ENCODE data around the gene GAP43. TPM values are rescaled to one million over a fixed set of nuclear protein-coding genes. Genes with fewer than 3 reads are reported as not detected.

GAP43 gene
- total RNA-seq, 6 experiments from 2014 or later = 0.09 TPM; not detected in 5

DNA sequence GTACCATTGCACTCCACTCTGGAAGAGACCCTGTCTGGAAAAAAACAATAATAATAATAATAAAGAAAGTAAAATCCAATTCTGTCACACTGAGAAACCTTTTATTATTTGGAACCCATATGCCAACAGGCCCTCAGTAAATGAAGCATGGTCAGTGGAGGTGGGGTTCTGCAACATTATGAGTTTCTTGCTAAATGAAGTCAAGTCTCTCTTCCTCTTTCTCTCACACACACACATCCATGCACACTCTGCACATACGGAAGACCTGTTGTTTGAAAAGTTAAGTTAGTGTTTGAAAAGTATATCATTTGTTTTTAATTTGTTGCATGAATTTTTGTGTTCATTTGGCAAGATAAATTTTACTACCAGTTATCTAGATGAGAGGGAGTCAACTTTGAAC lies 27.8 kb downstream of the GAP43 start:
- no peak for DNase-seq
- TF ChIP-seq, protein P1, sequence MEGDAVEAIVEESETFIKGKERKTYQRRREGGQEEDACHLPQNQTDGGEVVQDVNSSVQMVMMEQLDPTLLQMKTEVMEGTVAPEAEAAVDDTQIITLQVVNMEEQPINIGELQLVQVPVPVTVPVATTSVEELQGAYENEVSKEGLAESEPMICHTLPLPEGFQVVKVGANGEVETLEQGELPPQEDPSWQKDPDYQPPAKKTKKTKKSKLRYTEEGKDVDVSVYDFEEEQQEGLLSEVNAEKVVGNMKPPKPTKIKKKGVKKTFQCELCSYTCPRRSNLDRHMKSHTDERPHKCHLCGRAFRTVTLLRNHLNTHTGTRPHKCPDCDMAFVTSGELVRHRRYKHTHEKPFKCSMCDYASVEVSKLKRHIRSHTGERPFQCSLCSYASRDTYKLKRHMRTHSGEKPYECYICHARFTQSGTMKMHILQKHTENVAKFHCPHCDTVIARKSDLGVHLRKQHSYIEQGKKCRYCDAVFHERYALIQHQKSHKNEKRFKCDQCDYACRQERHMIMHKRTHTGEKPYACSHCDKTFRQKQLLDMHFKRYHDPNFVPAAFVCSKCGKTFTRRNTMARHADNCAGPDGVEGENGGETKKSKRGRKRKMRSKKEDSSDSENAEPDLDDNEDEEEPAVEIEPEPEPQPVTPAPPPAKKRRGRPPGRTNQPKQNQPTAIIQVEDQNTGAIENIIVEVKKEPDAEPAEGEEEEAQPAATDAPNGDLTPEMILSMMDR (IDR thresholded peaks at IDR 0.05) = no peak
- Mint-ChIP-seq H3K27ac (no peak overlapping the region), H3K27me3 (ENCODE audit: insufficient read depth) (no peaks in the 10 kb centered on the region; the same call in none of the 2 replicates), H3K4me1 (ENCODE audit: low read depth) (peaks cover 49% of the 10 kb centered on the region), H3K9me3 (no peaks in the 10 kb centered on the region), H3K36me3 (ENCODE audit: low read depth) (no peaks in the 10 kb centered on the region), H3K4me3 (no peak overlapping the region)

DNA sequence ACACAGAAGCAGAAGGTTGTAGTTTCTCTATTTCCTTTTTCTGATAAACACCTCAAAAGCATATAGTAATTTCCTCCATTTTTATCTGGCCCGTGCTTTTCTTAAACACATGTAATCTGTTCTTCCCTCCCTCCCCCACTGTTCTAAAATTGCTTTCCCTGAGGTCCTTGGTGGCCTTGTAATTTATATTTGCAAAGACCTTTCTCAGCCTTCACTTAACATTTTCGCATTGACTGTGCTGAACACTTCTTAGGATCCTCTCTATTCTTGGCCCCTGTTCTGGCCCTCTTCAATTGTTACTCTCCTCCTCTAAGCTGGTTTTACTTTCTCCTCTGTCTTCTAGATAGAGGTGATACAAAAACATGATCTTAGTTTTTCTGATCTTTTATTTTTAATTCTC lies 28.3 kb downstream of the GAP43 start:
- H3K27me3 Mint-ChIP-seq (ENCODE audit: insufficient read depth) = no peaks in the 10 kb centered on the region; the same call in none of the 2 replicates
- no peak overlapping the region for H3K27ac Mint-ChIP-seq
- H3K4me1 Mint-ChIP-seq (ENCODE audit: low read depth) = peaks cover 50% of the 10 kb centered on the region
- H3K9me3 Mint-ChIP-seq = no peaks in the 10 kb centered on the region
- no peak for DNase-seq
- H3K4me3 Mint-ChIP-seq = no peak overlapping the region
- TF ChIP-seq, protein P1 (IDR thresholded peaks at IDR 0.05) = no peak
- H3K36me3 Mint-ChIP-seq (ENCODE audit: low read depth) = no peaks in the 10 kb centered on the region

DNA sequence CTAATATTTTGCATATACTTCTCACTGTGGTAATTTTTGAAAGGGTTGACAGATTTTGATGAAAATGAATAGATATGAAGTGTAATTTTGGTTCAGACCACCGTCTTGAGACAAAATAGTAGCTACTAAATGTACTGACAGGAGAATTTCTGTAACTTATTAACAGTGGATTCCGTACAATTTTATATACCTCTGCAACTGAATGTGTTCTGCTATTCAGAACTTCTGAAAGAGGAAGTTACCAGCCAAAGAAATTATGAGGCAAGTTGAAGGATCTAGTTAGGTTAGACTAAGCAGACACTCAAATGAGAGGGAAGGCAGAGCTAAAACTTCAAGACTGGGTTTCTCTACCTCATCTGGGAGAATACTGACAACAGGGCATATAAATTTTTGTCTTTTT lies 29.4 kb downstream of the GAP43 start:
- TF ChIP-seq, protein P1 (IDR thresholded peaks at IDR 0.05) = no peak
- Mint-ChIP-seq H3K27ac (no peak overlapping the region), H3K36me3 (ENCODE audit: low read depth) (no peaks in the 10 kb centered on the region), H3K27me3 (ENCODE audit: insufficient read depth) (no peaks in the 10 kb centered on the region; the same call in 1 of the 2 replicates), H3K4me1 (ENCODE audit: low read depth) (peaks cover 54% of the 10 kb centered on the region), H3K4me3 (no peak overlapping the region), H3K9me3 (no peaks in the 10 kb centered on the region)
- DNase-seq = no peak

DNA sequence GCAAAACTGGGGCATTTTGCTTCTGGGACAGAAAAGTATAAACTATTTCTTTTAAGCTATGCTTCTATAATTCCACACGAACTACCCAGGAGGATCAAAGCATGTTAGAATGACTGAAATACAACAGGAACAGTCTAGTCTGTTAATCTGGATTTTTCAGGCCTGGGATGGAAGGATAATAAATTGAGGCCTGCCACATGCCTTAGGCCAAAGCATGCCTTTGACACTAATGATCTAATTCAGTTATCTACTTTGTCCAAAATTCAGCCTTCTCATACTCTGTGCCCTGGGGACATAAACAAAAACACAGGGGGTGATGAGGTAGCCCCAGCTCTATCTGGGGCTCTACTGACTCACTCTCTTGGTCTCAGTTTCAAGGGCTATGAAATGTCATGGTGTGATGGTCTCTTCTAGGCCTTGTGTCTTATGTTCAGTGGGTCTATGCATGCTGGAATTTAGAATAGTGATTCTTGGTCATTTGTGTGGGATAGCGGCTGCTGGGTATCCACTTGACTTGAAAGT lies 32.5 kb downstream of the GAP43 start:
- no peak for DNase-seq
- H3K9me3 Mint-ChIP-seq = no peaks in the 10 kb centered on the region
- no peak overlapping the region for H3K4me3 Mint-ChIP-seq
- H3K27ac Mint-ChIP-seq = no peak overlapping the region; the same call in 1 of the 2 replicates
- 0 out of 2 replicates have a peak, but pooled peaks cover 1% of the 10 kb centered on the region for H3K27me3 Mint-ChIP-seq (ENCODE audit: insufficient read depth)
- TF ChIP-seq, protein P1 (IDR thresholded peaks at IDR 0.05) = no peak
- no peaks in the 10 kb centered on the region for H3K36me3 Mint-ChIP-seq (ENCODE audit: low read depth)
- peaks cover 59% of the 10 kb centered on the region for H3K4me1 Mint-ChIP-seq (ENCODE audit: low read depth)

DNA sequence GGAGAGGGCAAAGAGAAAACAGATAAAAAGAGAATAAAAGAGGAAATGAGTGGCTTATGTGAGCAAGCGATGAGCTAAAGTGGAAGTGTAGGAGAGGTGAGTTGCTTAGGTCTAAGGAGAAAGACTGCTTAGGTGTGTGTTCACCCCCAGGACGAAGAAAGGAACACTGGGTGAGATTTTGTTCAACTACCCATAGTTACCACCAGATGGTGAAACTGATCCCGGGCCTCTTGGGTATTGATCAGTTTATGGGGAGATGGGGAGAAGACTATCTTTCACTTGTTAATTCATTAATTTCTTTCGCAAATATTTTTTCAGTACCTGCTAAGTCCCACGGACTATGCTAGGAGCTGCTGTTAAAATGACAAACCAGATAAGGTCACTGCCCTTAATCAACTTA lies 33.9 kb downstream of the GAP43 start:
- Mint-ChIP-seq H3K27me3 (ENCODE audit: insufficient read depth) (0 out of 2 replicates have a peak, but pooled peaks cover 2% of the 10 kb centered on the region), H3K4me3 (no peak overlapping the region; the same call in 1 of the 2 replicates), H3K36me3 (ENCODE audit: low read depth) (no peaks in the 10 kb centered on the region), H3K9me3 (no peaks in the 10 kb centered on the region), H3K27ac (peak overlapping the region; percentile 41; the same call in 1 of the 2 replicates), H3K4me1 (ENCODE audit: low read depth) (peaks cover 59% of the 10 kb centered on the region)
- TF ChIP-seq, protein P1 (IDR thresholded peaks at IDR 0.05) = peak; percentile 32; the same call in 1 of the 2 replicates
- DNase-seq = no peak
